HAP-1 (cell line): ENCODE results near the gene TNFAIP8L3.
"Not testable (repeated sequence)": the region's sequence is repeated elsewhere in the genome, so short reads cannot be mapped to it uniquely, and the experiment has no call there.

ENCODE experiments used
- DNase-seq, 2 experiments: peaks; one replicate each; pipeline ENCODE4 v3.0.0-alpha.2; 2016 to 2020; ENCODE audit warnings: low spot score in 2 of 2
- H3K27me3 ChIP-seq: fragments of 250-450 bp; sonication (Bioruptor Pico); 2 replicates; pipeline ENCODE4 v1.5.1; 2020; ENCODE audit warnings: low read depth, mild to moderate bottlenecking, moderate library complexity
- H3K36me3 ChIP-seq: fragments of 250-450 bp; sonication (Bioruptor Pico); replicated peaks from 2 replicates; pipeline ENCODE4 v1.5.1; 2020; ENCODE audit warnings: mild to moderate bottlenecking
- H3K4me1 ChIP-seq: fragments of 250-450 bp; sonication (Bioruptor Pico); 2 replicates; pipeline ENCODE4 v1.5.1; 2020; ENCODE audit warnings: mild to moderate bottlenecking
- H3K4me3 ChIP-seq: fragments of 250-450 bp; sonication (Bioruptor Pico); 2 replicates; pipeline ENCODE4 v1.5.1; 2020; ENCODE audit warnings: mild to moderate bottlenecking, moderate library complexity
- H3K9me3 ChIP-seq: fragments of 250-450 bp; sonication (Bioruptor Pico); 2 replicates; pipeline ENCODE4 v1.5.1; 2020; ENCODE audit warnings: mild to moderate bottlenecking, moderate library complexity
- in situ Hi-C: fragments of 300-500 bp; cut with MboI; formaldehyde crosslinking; loops from 3 replicates; pipeline ENCODE4 v1.14.3; 2020; ENCODE audit warnings: low sequenced_read_pairs, inconsistent platforms, mixed read lengths

The TNFAIP8L3 gene

GRCh38 chr15:51129535-51130188 lies 35.0 kb upstream of the TNFAIP8L3 start:
- Histone ChIP-seq H3K4me1 (no peaks in the 10 kb centered on the region), H3K4me3 (no peak overlapping the region), H3K9me3 (no peaks in the 10 kb centered on the region), H3K36me3 (no peaks in the 10 kb centered on the region), H3K27me3 (no peaks in the 10 kb centered on the region)
- no peak for DNase-seq
- in situ Hi-C loops = no loop called here

GRCh38 chr15:51128701-51129100 lies 34.0 kb upstream of the TNFAIP8L3 start:
- Histone ChIP-seq H3K9me3 (no peaks in the 10 kb centered on the region), H3K4me3 (no peak overlapping the region), H3K36me3 (no peaks in the 10 kb centered on the region), H3K4me1 (no peaks in the 10 kb centered on the region), H3K27me3 (no peaks in the 10 kb centered on the region)
- DNase-seq = no peak
- in situ Hi-C loops = no loop called here

GRCh38 chr15:51126842-51127241 lies 32.1 kb upstream of the TNFAIP8L3 start:
- H3K4me3 ChIP-seq = no peak overlapping the region
- no peaks in the 10 kb centered on the region; the same call in 1 of the 2 replicates for H3K9me3 ChIP-seq
- in situ Hi-C loops = no loop called here
- H3K27me3 ChIP-seq = no peaks in the 10 kb centered on the region
- no peak for DNase-seq
- H3K36me3 ChIP-seq = no peaks in the 10 kb centered on the region
- no peaks in the 10 kb centered on the region for H3K4me1 ChIP-seq

- DNase-seq, H3K36me3 ChIP-seq, H3K27me3 ChIP-seq, H3K4me1 ChIP-seq, in situ Hi-C loops, H3K9me3 ChIP-seq, H3K4me3 ChIP-seq: not testable (repeated sequence)
Measured at GRCh38 chr15:51123002-51123401, 28.3 kb upstream of the TNFAIP8L3 start.

GRCh38 chr15:51121631-51122225 lies 27.0 kb upstream of the TNFAIP8L3 start:
- Histone ChIP-seq H3K36me3 (no peaks in the 10 kb centered on the region), H3K9me3 (no peaks in the 10 kb centered on the region; the same call in 1 of the 2 replicates), H3K27me3 (no peaks in the 10 kb centered on the region), H3K4me3 (no peak overlapping the region), H3K4me1 (no peaks in the 10 kb centered on the region)
- DNase-seq = no peak
- in situ Hi-C loops = no loop called here

GRCh38 chr15:51121118-51121517 lies 26.4 kb upstream of the TNFAIP8L3 start:
- in situ Hi-C loops = no loop called here
- no peaks in the 10 kb centered on the region; the same call in 1 of the 2 replicates for H3K9me3 ChIP-seq
- no peaks in the 10 kb centered on the region for H3K27me3 ChIP-seq
- H3K36me3 ChIP-seq = no peaks in the 10 kb centered on the region
- no peak overlapping the region for H3K4me3 ChIP-seq
- no peaks in the 10 kb centered on the region for H3K4me1 ChIP-seq
- no peak for DNase-seq

GRCh38 chr15:51119120-51119519 lies 24.4 kb upstream of the TNFAIP8L3 start:
- Histone ChIP-seq H3K27me3 (no peaks in the 10 kb centered on the region), H3K36me3 (no peaks in the 10 kb centered on the region), H3K4me1 (no peaks in the 10 kb centered on the region), H3K9me3 (no peaks in the 10 kb centered on the region; the same call in 1 of the 2 replicates), H3K4me3 (no peak overlapping the region)
- in situ Hi-C loops = no loop called here
- no peak for DNase-seq

- Histone ChIP-seq H3K36me3 (no peaks in the 10 kb centered on the region), H3K4me3 (no peak overlapping the region), H3K27me3 (no peaks in the 10 kb centered on the region), H3K9me3 (no peaks in the 10 kb centered on the region), H3K4me1 (no peaks in the 10 kb centered on the region)
- no peak for DNase-seq
- in situ Hi-C loops = no loop called here
Measured at GRCh38 chr15:51117270-51117669, 22.6 kb upstream of the TNFAIP8L3 start.

- in situ Hi-C loops = no loop called here
- H3K4me3 ChIP-seq = no peak overlapping the region
- H3K4me1 ChIP-seq = no peaks in the 10 kb centered on the region
- H3K27me3 ChIP-seq = no peaks in the 10 kb centered on the region; the same call in 1 of the 2 replicates
- no peaks in the 10 kb centered on the region for H3K36me3 ChIP-seq
- H3K9me3 ChIP-seq = no peaks in the 10 kb centered on the region
- no peak for DNase-seq
Measured at GRCh38 chr15:51114437-51115119, 19.9 kb upstream of the TNFAIP8L3 start.

GRCh38 chr15:51112078-51112477 lies 17.4 kb upstream of the TNFAIP8L3 start:
- DNase-seq = no peak
- in situ Hi-C loops = no loop called here
- no peak overlapping the region for H3K4me3 ChIP-seq
- H3K9me3 ChIP-seq = no peaks in the 10 kb centered on the region
- H3K36me3 ChIP-seq = no peaks in the 10 kb centered on the region
- peaks cover 10% of the 10 kb centered on the region; the same call in 1 of the 2 replicates for H3K27me3 ChIP-seq
- H3K4me1 ChIP-seq = no peaks in the 10 kb centered on the region

GRCh38 chr15:51111061-51111460 lies 16.4 kb upstream of the TNFAIP8L3 start:
- Histone ChIP-seq H3K4me3 (no peak overlapping the region), H3K9me3 (no peaks in the 10 kb centered on the region), H3K4me1 (no peaks in the 10 kb centered on the region), H3K36me3 (no peaks in the 10 kb centered on the region), H3K27me3 (peaks cover 10% of the 10 kb centered on the region; the same call in 1 of the 2 replicates)
- in situ Hi-C loops = no loop called here
- DNase-seq = no peak

- no peak overlapping the region for H3K4me3 ChIP-seq
- H3K4me1 ChIP-seq = no peaks in the 10 kb centered on the region
- H3K36me3 ChIP-seq = no peaks in the 10 kb centered on the region
- no peaks in the 10 kb centered on the region for H3K9me3 ChIP-seq
- in situ Hi-C loops = no loop called here
- no peak for DNase-seq
- peaks cover 10% of the 10 kb centered on the region; the same call in 1 of the 2 replicates for H3K27me3 ChIP-seq
Measured at GRCh38 chr15:51110171-51110570, 15.5 kb upstream of the TNFAIP8L3 start.

- no peaks in the 10 kb centered on the region for H3K4me1 ChIP-seq
- no peak for DNase-seq
- no peaks in the 10 kb centered on the region for H3K9me3 ChIP-seq
- no peaks in the 10 kb centered on the region for H3K36me3 ChIP-seq
- no peak overlapping the region for H3K4me3 ChIP-seq
- peaks cover 16% of the 10 kb centered on the region for H3K27me3 ChIP-seq
- in situ Hi-C loops = no loop called here
Measured at GRCh38 chr15:51108933-51109550, 14.3 kb upstream of the TNFAIP8L3 start.

- no peaks in the 10 kb centered on the region for H3K36me3 ChIP-seq
- H3K4me3 ChIP-seq = no peak overlapping the region
- no peak for DNase-seq
- in situ Hi-C loops = no loop called here
- H3K27me3 ChIP-seq = peaks cover 25% of the 10 kb centered on the region
- no peaks in the 10 kb centered on the region for H3K9me3 ChIP-seq
- no peaks in the 10 kb centered on the region for H3K4me1 ChIP-seq
Measured at GRCh38 chr15:51107612-51108011, 12.9 kb upstream of the TNFAIP8L3 start.
